GM23338 (cell line): Measurements from ENCODE around the gene PCSK4. TPM values are rescaled to one million over a fixed set of nuclear protein-coding genes. Genes with fewer than 3 reads are reported as not detected.

Experiments
- ATAC-seq: fragments of 200-7000 bp; cut with Tn5 transposase; 3 replicates; pipeline ENCODE4 v1.9.1; 2020
- DNase-seq: peaks from one replicate; pipeline ENCODE4 v3.0.0-alpha.2; 2015; ENCODE audit warnings: low spot score
- H2AFZ ChIP-seq: fragments of 200-600 bp; sonication (generic); 2 replicates; pipeline ENCODE4 v1.8.0; 2016; ENCODE audit warnings: antibody characterized with exemption, mild to moderate bottlenecking, moderate library complexity
- H3F3A ChIP-seq: fragments of 200-600 bp; sonication (generic); replicated peaks from 2 replicates; pipeline ENCODE4 v1.8.0; 2017; ENCODE audit warnings: antibody characterized with exemption, mixed run types, low read depth
- H3K27ac ChIP-seq: fragments of 200-600 bp; sonication (generic); 2 replicates; pipeline ENCODE4 v1.6.1; 2016; ENCODE audit warnings: low read depth
- H3K27me3 ChIP-seq: fragments of 200-600 bp; sonication (generic); 2 replicates; pipeline ENCODE4 v1.8.0; 2016; ENCODE audit warnings: mild to moderate bottlenecking, mixed run types, moderate library complexity; ENCODE audit not compliant: insufficient read depth
- H3K36me3 ChIP-seq: fragments of 200-600 bp; sonication (generic); 2 replicates; pipeline ENCODE4 v1.8.0; 2016; ENCODE audit warnings: mild to moderate bottlenecking; ENCODE audit not compliant: insufficient read depth
- H3K4me1 ChIP-seq: fragments of 200-600 bp; sonication (generic); 2 replicates; pipeline ENCODE4 v1.8.0; 2016; ENCODE audit warnings: mild to moderate bottlenecking, moderate library complexity; ENCODE audit not compliant: insufficient read depth
- H3K4me2 ChIP-seq: fragments of 200-600 bp; sonication (generic); 2 replicates; pipeline ENCODE4 v1.7.1; 2017; ENCODE audit warnings: mixed run types
- H3K4me3 ChIP-seq: fragments of 200-600 bp; sonication (generic); 2 replicates; pipeline ENCODE4 v1.6.1; 2016; ENCODE audit warnings: mixed run types
- H3K79me2 ChIP-seq: fragments of 200-600 bp; sonication (generic); replicated peaks from 2 replicates; pipeline ENCODE4 v1.8.0; 2017; ENCODE audit warnings: mild to moderate bottlenecking; ENCODE audit not compliant: insufficient read depth
- H3K9me2 ChIP-seq: fragments of 200-600 bp; sonication (generic); 2 replicates; pipeline ENCODE4 v1.8.0; 2017; ENCODE audit not compliant: insufficient read depth
- H4K20me1 ChIP-seq: fragments of 200-600 bp; sonication (generic); replicated peaks from 2 replicates; pipeline ENCODE4 v1.8.0; 2017; ENCODE audit warnings: mild to moderate bottlenecking; ENCODE audit not compliant: insufficient read depth
- H3K27ac Mint-ChIP-seq: 2 replicates; pipeline ENCODE4 v1.8.0; 2020; ENCODE audit warnings: inconsistent platforms, mild to moderate bottlenecking, moderate library complexity, mixed read lengths
- H3K27me3 Mint-ChIP-seq: 3 replicates; pipeline ENCODE4 v1.8.0; 2022; ENCODE audit warnings: low read depth, mild to moderate bottlenecking, moderate library complexity, mixed read lengths, inconsistent platforms; ENCODE audit not compliant: insufficient read depth, poor library complexity
- H3K36me3 Mint-ChIP-seq: 3 replicates; pipeline ENCODE4 v1.8.0; 2021; ENCODE audit warnings: low read depth, mild to moderate bottlenecking, inconsistent platforms, moderate library complexity, mixed read lengths
- H3K4me1 Mint-ChIP-seq: 3 replicates; pipeline ENCODE4 v1.8.0; 2020; ENCODE audit warnings: mild to moderate bottlenecking, inconsistent platforms, mixed read lengths
- H3K4me3 Mint-ChIP-seq: 3 replicates; pipeline ENCODE4 v1.8.0; 2021; ENCODE audit warnings: moderate library complexity, mild to moderate bottlenecking, inconsistent platforms, mixed read lengths
- H3K9me3 Mint-ChIP-seq: 3 replicates; pipeline ENCODE4 v1.8.0; 2020; ENCODE audit warnings: moderate library complexity, mild to moderate bottlenecking, inconsistent platforms, mixed read lengths
- CREB1 ChIP-seq: fragments of 250-450 bp; sonication (Bioruptor Pico); IDR thresholded peaks from 2 replicates; pipeline ENCODE4 v1.5.0; 2020; ENCODE audit warnings: low read depth, mild to moderate bottlenecking, moderate library complexity
- EZH2 ChIP-seq: fragments of 200-600 bp; sonication (generic); IDR thresholded peaks from one replicate; pipeline ENCODE4 v1.8.0; 2017; ENCODE audit warnings: antibody characterized with exemption, mild to moderate bottlenecking, low read depth; ENCODE audit not compliant: unreplicated experiment
- EZH2phosphoT487 ChIP-seq: fragments of 200-600 bp; sonication (generic); IDR thresholded peaks from one replicate; pipeline ENCODE4 v1.8.1; 2018; ENCODE audit warnings: antibody characterized with exemption; ENCODE audit not compliant: unreplicated experiment
- JUNB ChIP-seq: IDR thresholded peaks from one replicate; pipeline ENCODE4 v1.6.1; 2016; ENCODE audit warnings: antibody characterized with exemption; ENCODE audit not compliant: unreplicated experiment
- NANOG ChIP-seq: IDR thresholded peaks from 2 replicates; pipeline ENCODE4 v1.6.1; 2016; ENCODE audit warnings: antibody characterized with exemption, borderline replicate concordance
- POLR2AphosphoS5 ChIP-seq: IDR thresholded peaks from 2 replicates; pipeline ENCODE4 v1.6.1; 2016; ENCODE audit warnings: antibody characterized with exemption, low read depth
- STAT1 ChIP-seq: IDR thresholded peaks from one replicate; pipeline ENCODE4 v1.6.1; 2016; ENCODE audit warnings: antibody characterized with exemption; ENCODE audit not compliant: unreplicated experiment
- ZNF114 ChIP-seq: fragments of 250-450 bp; sonication (Bioruptor Pico); IDR thresholded peaks from 2 replicates; pipeline ENCODE4 v1.5.0; 2020; ENCODE audit warnings: mild to moderate bottlenecking, moderate library complexity
- ZNF331 ChIP-seq: fragments of 250-450 bp; sonication (Bioruptor Pico); IDR thresholded peaks from 2 replicates; pipeline ENCODE4 v1.5.0; 2020; ENCODE audit warnings: low read depth, mild to moderate bottlenecking, moderate library complexity
- polyA plus RNA-seq: library from polyadenylated mRNA; unstranded; fragments of >200 nt; fragmentation: Nextera tagmentation; extraction: Ambion mirVana; gene quantifications from 2 replicates; pipeline ENCODE4 v1.2.1, GENCODE V29; 2016
- total RNA-seq: library from RNA; depleted of rRNA; stranded (reverse); fragments of >200 nt; shearing (Covaris generic); gene quantifications from 2 replicates; pipeline ENCODE4 v1.2.3, GENCODE V29; 2014
- TF ChIP-seq, protein P1 (sequence below): fragments of 250-450 bp; sonication (Bioruptor Pico); IDR thresholded peaks from 2 replicates; pipeline ENCODE4 v1.5.0; 2020; ENCODE audit warnings: mild to moderate bottlenecking, moderate library complexity
- TF ChIP-seq, protein P2 (sequence below): IDR thresholded peaks from 2 replicates; pipeline ENCODE4 v1.6.1; 2016; ENCODE audit warnings: antibody characterized with exemption

The PCSK4 gene
- total and polyA plus RNA-seq, 2 experiments from 2014 or later = 3.8 to 15.1 TPM

DNA sequence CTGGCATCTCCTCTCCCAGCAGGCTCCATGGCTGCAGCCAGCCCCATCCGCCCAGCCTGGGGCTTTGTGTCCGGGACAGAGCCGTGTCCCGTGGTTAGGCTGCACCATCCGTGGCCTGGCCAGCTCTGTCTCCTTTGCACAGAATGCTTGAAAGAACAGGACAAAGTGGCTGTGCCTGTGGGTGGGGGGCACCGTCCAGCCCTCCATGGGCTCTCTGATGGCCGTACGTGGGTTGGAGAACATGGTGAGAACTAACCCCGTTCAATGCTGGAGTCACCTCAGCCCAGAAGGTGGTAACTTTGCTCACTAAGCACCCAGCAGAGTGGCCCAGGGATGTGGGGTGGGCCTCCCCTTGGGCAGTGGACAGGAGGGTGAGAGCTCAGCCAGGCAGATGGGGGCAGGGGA, 49.1 kb downstream of the PCSK4 start:
- peaks cover 24% of the 10 kb centered on the region for H3K36me3 ChIP-seq
- H3K9me2 ChIP-seq = no peaks in the 10 kb centered on the region
- Mint-ChIP-seq H3K4me1 (peaks cover 20% of the 10 kb centered on the region), H3K9me3 (no peaks in the 10 kb centered on the region), H3K27ac (no peak overlapping the region), H3K27me3 (peaks cover 39% of the 10 kb centered on the region), H3K4me3 (peak overlapping the region; percentile 97), H3K36me3 (peaks cover 47% of the 10 kb centered on the region)
- H2AFZ ChIP-seq = no peak overlapping the region
- H3K27ac ChIP-seq = peak overlapping the region; percentile 72
- H3K4me1 ChIP-seq = peaks cover 16% of the 10 kb centered on the region; the same call in 1 of the 2 replicates
- H3K27me3 ChIP-seq = no peaks in the 10 kb centered on the region
- no peak overlapping the region for H3K4me3 ChIP-seq
- ATAC-seq (no peak), DNase-seq (no peak)
- H4K20me1 ChIP-seq = peaks cover 29% of the 10 kb centered on the region
- peaks cover 24% of the 10 kb centered on the region for H3K79me2 ChIP-seq
- TF ChIP-seq CREB1 (no peak), POLR2AphosphoS5 (no peak), ZNF114 (no peak), ZNF331 (CRISPR knock-in tag) (no peak), JUNB (no peak), EZH2phosphoT487 (no peak), STAT1 (no peak), NANOG (no peak), EZH2 (no peak)
- TF ChIP-seq, protein P1, sequence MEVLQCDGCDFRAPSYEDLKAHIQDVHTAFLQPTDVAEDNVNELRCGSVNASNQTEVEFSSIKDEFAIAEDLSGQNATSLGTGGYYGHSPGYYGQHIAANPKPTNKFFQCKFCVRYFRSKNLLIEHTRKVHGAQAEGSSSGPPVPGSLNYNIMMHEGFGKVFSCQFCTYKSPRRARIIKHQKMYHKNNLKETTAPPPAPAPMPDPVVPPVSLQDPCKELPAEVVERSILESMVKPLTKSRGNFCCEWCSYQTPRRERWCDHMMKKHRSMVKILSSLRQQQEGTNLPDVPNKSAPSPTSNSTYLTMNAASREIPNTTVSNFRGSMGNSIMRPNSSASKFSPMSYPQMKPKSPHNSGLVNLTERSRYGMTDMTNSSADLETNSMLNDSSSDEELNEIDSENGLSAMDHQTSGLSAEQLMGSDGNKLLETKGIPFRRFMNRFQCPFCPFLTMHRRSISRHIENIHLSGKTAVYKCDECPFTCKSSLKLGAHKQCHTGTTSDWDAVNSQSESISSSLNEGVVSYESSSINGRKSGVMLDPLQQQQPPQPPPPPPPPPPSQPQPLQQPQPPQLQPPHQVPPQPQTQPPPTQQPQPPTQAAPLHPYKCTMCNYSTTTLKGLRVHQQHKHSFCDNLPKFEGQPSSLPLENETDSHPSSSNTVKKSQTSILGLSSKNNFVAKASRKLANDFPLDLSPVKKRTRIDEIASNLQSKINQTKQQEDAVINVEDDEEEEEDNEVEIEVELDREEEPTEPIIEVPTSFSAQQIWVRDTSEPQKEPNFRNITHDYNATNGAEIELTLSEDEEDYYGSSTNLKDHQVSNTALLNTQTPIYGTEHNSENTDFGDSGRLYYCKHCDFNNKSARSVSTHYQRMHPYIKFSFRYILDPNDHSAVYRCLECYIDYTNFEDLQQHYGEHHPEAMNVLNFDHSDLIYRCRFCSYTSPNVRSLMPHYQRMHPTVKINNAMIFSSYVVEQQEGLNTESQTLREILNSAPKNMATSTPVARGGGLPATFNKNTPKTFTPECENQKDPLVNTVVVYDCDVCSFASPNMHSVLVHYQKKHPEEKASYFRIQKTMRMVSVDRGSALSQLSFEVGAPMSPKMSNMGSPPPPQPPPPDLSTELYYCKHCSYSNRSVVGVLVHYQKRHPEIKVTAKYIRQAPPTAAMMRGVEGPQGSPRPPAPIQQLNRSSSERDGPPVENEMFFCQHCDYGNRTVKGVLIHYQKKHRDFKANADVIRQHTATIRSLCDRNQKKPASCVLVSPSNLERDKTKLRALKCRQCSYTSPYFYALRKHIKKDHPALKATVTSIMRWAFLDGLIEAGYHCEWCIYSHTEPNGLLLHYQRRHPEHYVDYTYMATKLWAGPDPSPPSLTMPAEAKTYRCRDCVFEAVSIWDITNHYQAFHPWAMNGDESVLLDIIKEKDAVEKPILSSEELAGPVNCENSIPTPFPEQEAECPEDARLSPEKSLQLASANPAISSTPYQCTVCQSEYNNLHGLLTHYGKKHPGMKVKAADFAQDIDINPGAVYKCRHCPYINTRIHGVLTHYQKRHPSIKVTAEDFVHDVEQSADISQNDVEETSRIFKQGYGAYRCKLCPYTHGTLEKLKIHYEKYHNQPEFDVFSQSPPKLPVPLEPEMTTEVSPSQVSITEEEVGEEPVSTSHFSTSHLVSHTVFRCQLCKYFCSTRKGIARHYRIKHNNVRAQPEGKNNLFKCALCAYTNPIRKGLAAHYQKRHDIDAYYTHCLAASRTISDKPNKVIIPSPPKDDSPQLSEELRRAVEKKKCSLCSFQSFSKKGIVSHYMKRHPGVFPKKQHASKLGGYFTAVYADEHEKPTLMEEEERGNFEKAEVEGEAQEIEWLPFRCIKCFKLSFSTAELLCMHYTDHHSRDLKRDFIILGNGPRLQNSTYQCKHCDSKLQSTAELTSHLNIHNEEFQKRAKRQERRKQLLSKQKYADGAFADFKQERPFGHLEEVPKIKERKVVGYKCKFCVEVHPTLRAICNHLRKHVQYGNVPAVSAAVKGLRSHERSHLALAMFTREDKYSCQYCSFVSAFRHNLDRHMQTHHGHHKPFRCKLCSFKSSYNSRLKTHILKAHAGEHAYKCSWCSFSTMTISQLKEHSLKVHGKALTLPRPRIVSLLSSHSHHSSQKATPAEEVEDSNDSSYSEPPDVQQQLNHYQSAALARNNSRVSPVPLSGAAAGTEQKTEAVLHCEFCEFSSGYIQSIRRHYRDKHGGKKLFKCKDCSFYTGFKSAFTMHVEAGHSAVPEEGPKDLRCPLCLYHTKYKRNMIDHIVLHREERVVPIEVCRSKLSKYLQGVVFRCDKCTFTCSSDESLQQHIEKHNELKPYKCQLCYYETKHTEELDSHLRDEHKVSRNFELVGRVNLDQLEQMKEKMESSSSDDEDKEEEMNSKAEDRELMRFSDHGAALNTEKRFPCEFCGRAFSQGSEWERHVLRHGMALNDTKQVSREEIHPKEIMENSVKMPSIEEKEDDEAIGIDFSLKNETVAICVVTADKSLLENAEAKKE (CRISPR knock-in tag) = no peak
- TF ChIP-seq, protein P2, sequence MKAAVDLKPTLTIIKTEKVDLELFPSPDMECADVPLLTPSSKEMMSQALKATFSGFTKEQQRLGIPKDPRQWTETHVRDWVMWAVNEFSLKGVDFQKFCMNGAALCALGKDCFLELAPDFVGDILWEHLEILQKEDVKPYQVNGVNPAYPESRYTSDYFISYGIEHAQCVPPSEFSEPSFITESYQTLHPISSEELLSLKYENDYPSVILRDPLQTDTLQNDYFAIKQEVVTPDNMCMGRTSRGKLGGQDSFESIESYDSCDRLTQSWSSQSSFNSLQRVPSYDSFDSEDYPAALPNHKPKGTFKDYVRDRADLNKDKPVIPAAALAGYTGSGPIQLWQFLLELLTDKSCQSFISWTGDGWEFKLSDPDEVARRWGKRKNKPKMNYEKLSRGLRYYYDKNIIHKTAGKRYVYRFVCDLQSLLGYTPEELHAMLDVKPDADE = no peak
- peaks cover 73% of the 10 kb centered on the region for H3F3A ChIP-seq
- H3K4me2 ChIP-seq = no peak overlapping the region
